HG03139 (cell line): Measurements from ENCODE around the gene SLF2.

Experiments
- ATAC-seq: cut with Tn5 transposase; IDR thresholded peaks from one replicate; pipeline ENCODE4 v1.9.1; 2021; ENCODE audit not compliant: unreplicated experiment

Gene SLF2

GRCh38 chr10:101011517-101012423 lies 99.0 kb downstream of the SLF2 start:
- ATAC-seq, result no peak

GRCh38 chr10:101012525-101013364 lies 100.0 kb downstream of the SLF2 start:
- no peak for ATAC-seq

- ATAC-seq, result no peak
Observed at GRCh38 chr10:101013365-101013825, 100.6 kb downstream of the SLF2 start.

- no peak for ATAC-seq
Observed at GRCh38 chr10:101014230-101014884, 101.6 kb downstream of the SLF2 start.
